ENCODE measurements around the gene NEK10.

DNA sequence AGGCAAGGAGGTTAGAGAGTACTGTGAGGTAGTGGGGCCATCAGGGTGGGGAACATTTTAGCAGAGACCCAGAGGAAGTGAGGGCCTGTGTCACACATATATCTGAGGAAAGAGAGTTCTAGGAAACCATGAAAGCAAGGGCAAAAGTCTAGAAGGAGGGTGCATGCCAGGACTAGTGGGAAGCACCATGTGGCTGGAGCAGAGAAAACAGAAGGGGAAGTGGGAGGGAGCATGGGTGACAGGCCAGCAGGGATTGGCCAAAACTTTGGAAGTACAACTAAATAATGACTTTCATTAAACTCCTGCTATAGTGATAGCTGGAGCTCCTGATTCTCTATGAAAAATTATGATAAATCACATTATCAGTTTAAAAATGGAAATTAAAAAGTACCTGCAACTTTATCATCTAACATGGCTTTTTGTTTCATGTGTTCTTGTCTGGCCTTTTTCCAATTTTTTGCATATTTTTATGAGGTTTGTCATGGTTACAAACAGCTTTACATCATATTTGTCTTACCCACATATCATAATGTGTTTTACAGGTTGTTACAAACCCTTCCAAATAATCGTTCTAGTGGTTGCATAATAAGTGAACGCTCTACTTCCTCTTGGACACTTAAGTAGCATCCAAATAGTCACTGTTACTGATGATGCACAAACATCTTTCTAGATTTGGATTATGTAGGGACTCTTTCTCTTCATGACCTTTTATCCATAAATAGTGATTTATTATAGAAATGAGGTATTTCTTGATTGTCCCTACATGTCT, 168.3 kb downstream of the NEK10 start:
- TF ChIP-seq, protein P1, sequence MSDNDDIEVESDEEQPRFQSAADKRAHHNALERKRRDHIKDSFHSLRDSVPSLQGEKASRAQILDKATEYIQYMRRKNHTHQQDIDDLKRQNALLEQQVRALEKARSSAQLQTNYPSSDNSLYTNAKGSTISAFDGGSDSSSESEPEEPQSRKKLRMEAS (IDR thresholded peaks at IDR 0.05), result no peak
- no peak for TF ChIP-seq POLR2AphosphoS5 (IDR thresholded peaks at IDR 0.05; ENCODE audit: low read depth, low read length)
- TF ChIP-seq SIN3A (IDR thresholded peaks at IDR 0.05; ENCODE audit: low read depth), result no peak
- TF ChIP-seq CTCF (IDR thresholded peaks at IDR 0.05 in 2 of 3, conservative IDR thresholded peaks at IDR 0.05 in 1 of 3; ENCODE audit: borderline replicate concordance in 1 of 3, insufficient read depth in 1 of 3, low read depth in 2 of 3, low read length in 2 of 3), result no peak
- no peak for TF ChIP-seq ATF3 (IDR thresholded peaks at IDR 0.05)
- TF ChIP-seq ZNF274 (IDR thresholded peaks at IDR 0.05; ENCODE audit: low read depth, low read length), result no peak
- TF ChIP-seq SP1 (IDR thresholded peaks at IDR 0.05; ENCODE audit: low read depth), result no peak
- no peak for TF ChIP-seq CEBPB (IDR thresholded peaks at IDR 0.05; ENCODE audit: low read depth)
- TF ChIP-seq, protein P2, sequence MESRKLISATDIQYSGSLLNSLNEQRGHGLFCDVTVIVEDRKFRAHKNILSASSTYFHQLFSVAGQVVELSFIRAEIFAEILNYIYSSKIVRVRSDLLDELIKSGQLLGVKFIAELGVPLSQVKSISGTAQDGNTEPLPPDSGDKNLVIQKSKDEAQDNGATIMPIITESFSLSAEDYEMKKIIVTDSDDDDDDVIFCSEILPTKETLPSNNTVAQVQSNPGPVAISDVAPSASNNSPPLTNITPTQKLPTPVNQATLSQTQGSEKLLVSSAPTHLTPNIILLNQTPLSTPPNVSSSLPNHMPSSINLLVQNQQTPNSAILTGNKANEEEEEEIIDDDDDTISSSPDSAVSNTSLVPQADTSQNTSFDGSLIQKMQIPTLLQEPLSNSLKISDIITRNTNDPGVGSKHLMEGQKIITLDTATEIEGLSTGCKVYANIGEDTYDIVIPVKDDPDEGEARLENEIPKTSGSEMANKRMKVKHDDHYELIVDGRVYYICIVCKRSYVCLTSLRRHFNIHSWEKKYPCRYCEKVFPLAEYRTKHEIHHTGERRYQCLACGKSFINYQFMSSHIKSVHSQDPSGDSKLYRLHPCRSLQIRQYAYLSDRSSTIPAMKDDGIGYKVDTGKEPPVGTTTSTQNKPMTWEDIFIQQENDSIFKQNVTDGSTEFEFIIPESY (IDR thresholded peaks at IDR 0.05; ENCODE audit: extremely low read depth, insufficient replicate concordance, low read length), result no peak
- TF ChIP-seq YY1 (IDR thresholded peaks at IDR 0.05; ENCODE audit: extremely low read depth, insufficient replicate concordance, low read depth, low read length), result no peak
- TF ChIP-seq POLR2A (IDR thresholded peaks at IDR 0.05; ENCODE audit: borderline replicate concordance, extremely low read depth, insufficient read depth, insufficient read length), result no peak
- no peak for TF ChIP-seq EZH2phosphoT487 (IDR thresholded peaks at IDR 0.05; ENCODE audit: borderline replicate concordance)
